GM23338 (cell line): ENCODE results near the gene C19orf18. TPM values are rescaled to one million over a fixed set of nuclear protein-coding genes. Genes with fewer than 3 reads are reported as not detected.
A peak's percentile ranks its signal among the peaks of the same experiment; 100 is the strongest.

Experiments
- ATAC-seq: fragments of 200-7000 bp; cut with Tn5 transposase; 3 replicates; pipeline ENCODE4 v1.9.1; 2020
- DNase-seq: peaks from one replicate; pipeline ENCODE4 v3.0.0-alpha.2; 2015; ENCODE audit warnings: low spot score
- H2AFZ ChIP-seq: fragments of 200-600 bp; sonication (generic); 2 replicates; pipeline ENCODE4 v1.8.0; 2016; ENCODE audit warnings: antibody characterized with exemption, mild to moderate bottlenecking, moderate library complexity
- H3F3A ChIP-seq: fragments of 200-600 bp; sonication (generic); replicated peaks from 2 replicates; pipeline ENCODE4 v1.8.0; 2017; ENCODE audit warnings: antibody characterized with exemption, mixed run types, low read depth
- H3K27ac ChIP-seq: fragments of 200-600 bp; sonication (generic); 2 replicates; pipeline ENCODE4 v1.6.1; 2016; ENCODE audit warnings: low read depth
- H3K27me3 ChIP-seq: fragments of 200-600 bp; sonication (generic); 2 replicates; pipeline ENCODE4 v1.8.0; 2016; ENCODE audit warnings: mild to moderate bottlenecking, mixed run types, moderate library complexity; ENCODE audit not compliant: insufficient read depth
- H3K36me3 ChIP-seq: fragments of 200-600 bp; sonication (generic); 2 replicates; pipeline ENCODE4 v1.8.0; 2016; ENCODE audit warnings: mild to moderate bottlenecking; ENCODE audit not compliant: insufficient read depth
- H3K4me1 ChIP-seq: fragments of 200-600 bp; sonication (generic); 2 replicates; pipeline ENCODE4 v1.8.0; 2016; ENCODE audit warnings: mild to moderate bottlenecking, moderate library complexity; ENCODE audit not compliant: insufficient read depth
- H3K4me2 ChIP-seq: fragments of 200-600 bp; sonication (generic); 2 replicates; pipeline ENCODE4 v1.7.1; 2017; ENCODE audit warnings: mixed run types
- H3K4me3 ChIP-seq: fragments of 200-600 bp; sonication (generic); 2 replicates; pipeline ENCODE4 v1.6.1; 2016; ENCODE audit warnings: mixed run types
- H3K79me2 ChIP-seq: fragments of 200-600 bp; sonication (generic); replicated peaks from 2 replicates; pipeline ENCODE4 v1.8.0; 2017; ENCODE audit warnings: mild to moderate bottlenecking; ENCODE audit not compliant: insufficient read depth
- H3K9me2 ChIP-seq: fragments of 200-600 bp; sonication (generic); 2 replicates; pipeline ENCODE4 v1.8.0; 2017; ENCODE audit not compliant: insufficient read depth
- H4K20me1 ChIP-seq: fragments of 200-600 bp; sonication (generic); replicated peaks from 2 replicates; pipeline ENCODE4 v1.8.0; 2017; ENCODE audit warnings: mild to moderate bottlenecking; ENCODE audit not compliant: insufficient read depth
- H3K27ac Mint-ChIP-seq: 2 replicates; pipeline ENCODE4 v1.8.0; 2020; ENCODE audit warnings: inconsistent platforms, mild to moderate bottlenecking, moderate library complexity, mixed read lengths
- H3K27me3 Mint-ChIP-seq: 3 replicates; pipeline ENCODE4 v1.8.0; 2022; ENCODE audit warnings: low read depth, mild to moderate bottlenecking, moderate library complexity, mixed read lengths, inconsistent platforms; ENCODE audit not compliant: insufficient read depth, poor library complexity
- H3K36me3 Mint-ChIP-seq: 3 replicates; pipeline ENCODE4 v1.8.0; 2021; ENCODE audit warnings: low read depth, mild to moderate bottlenecking, inconsistent platforms, moderate library complexity, mixed read lengths
- H3K4me1 Mint-ChIP-seq: 3 replicates; pipeline ENCODE4 v1.8.0; 2020; ENCODE audit warnings: mild to moderate bottlenecking, inconsistent platforms, mixed read lengths
- H3K4me3 Mint-ChIP-seq: 3 replicates; pipeline ENCODE4 v1.8.0; 2021; ENCODE audit warnings: moderate library complexity, mild to moderate bottlenecking, inconsistent platforms, mixed read lengths
- H3K9me3 Mint-ChIP-seq: 3 replicates; pipeline ENCODE4 v1.8.0; 2020; ENCODE audit warnings: moderate library complexity, mild to moderate bottlenecking, inconsistent platforms, mixed read lengths
- CREB1 ChIP-seq: fragments of 250-450 bp; sonication (Bioruptor Pico); IDR thresholded peaks from 2 replicates; pipeline ENCODE4 v1.5.0; 2020; ENCODE audit warnings: low read depth, mild to moderate bottlenecking, moderate library complexity
- CTCF ChIP-seq, 2 experiments: fragments of 200-600 bp in 1 of 2; sonication (generic) in 1 of 2; conservative IDR thresholded peaks; 2 replicates each; pipeline versions ENCODE4 v1.5.1 to v1.6.1; 2016 to 2017; ENCODE audit warnings: antibody characterized with exemption in 2 of 2, low read depth in 2 of 2, mild to moderate bottlenecking in 2 of 2, moderate library complexity in 1 of 2
- ETS1 ChIP-seq: IDR thresholded peaks from 2 replicates; pipeline ENCODE4 v1.6.1; 2016; ENCODE audit warnings: antibody characterized with exemption
- EZH2 ChIP-seq: fragments of 200-600 bp; sonication (generic); IDR thresholded peaks from one replicate; pipeline ENCODE4 v1.8.0; 2017; ENCODE audit warnings: antibody characterized with exemption, mild to moderate bottlenecking, low read depth; ENCODE audit not compliant: unreplicated experiment
- EZH2phosphoT487 ChIP-seq: fragments of 200-600 bp; sonication (generic); IDR thresholded peaks from one replicate; pipeline ENCODE4 v1.8.1; 2018; ENCODE audit warnings: antibody characterized with exemption; ENCODE audit not compliant: unreplicated experiment
- NANOG ChIP-seq: IDR thresholded peaks from 2 replicates; pipeline ENCODE4 v1.6.1; 2016; ENCODE audit warnings: antibody characterized with exemption, borderline replicate concordance
- POLR2AphosphoS5 ChIP-seq: IDR thresholded peaks from 2 replicates; pipeline ENCODE4 v1.6.1; 2016; ENCODE audit warnings: antibody characterized with exemption, low read depth
- ZNF114 ChIP-seq: fragments of 250-450 bp; sonication (Bioruptor Pico); IDR thresholded peaks from 2 replicates; pipeline ENCODE4 v1.5.0; 2020; ENCODE audit warnings: mild to moderate bottlenecking, moderate library complexity
- ZNF331 ChIP-seq: fragments of 250-450 bp; sonication (Bioruptor Pico); IDR thresholded peaks from 2 replicates; pipeline ENCODE4 v1.5.0; 2020; ENCODE audit warnings: low read depth, mild to moderate bottlenecking, moderate library complexity
- polyA plus RNA-seq: library from polyadenylated mRNA; unstranded; fragments of >200 nt; fragmentation: Nextera tagmentation; extraction: Ambion mirVana; gene quantifications from 2 replicates; pipeline ENCODE4 v1.2.1, GENCODE V29; 2016
- total RNA-seq: library from RNA; depleted of rRNA; stranded (reverse); fragments of >200 nt; shearing (Covaris generic); gene quantifications from 2 replicates; pipeline ENCODE4 v1.2.3, GENCODE V29; 2014

C19orf18 gene
- total and polyA plus RNA-seq, 2 experiments from 2014 or later: 1.0 TPM; not detected in 1

GRCh38 chr19:58002384-58003173, 28.2 kb upstream of the C19orf18 start, which contains the start of gene ZNF606:
ZNF606 (minus strand) TSS chr19:58002820; CDS start chr19:58001319, 1,501 bp downstream.
- H3K36me3 ChIP-seq: peaks cover 27% of the 10 kb centered on the region
- peaks cover 8% of the 10 kb centered on the region for H3K27me3 Mint-ChIP-seq
- H3K4me1 Mint-ChIP-seq: peaks cover 21% of the 10 kb centered on the region
- peaks cover 61% of the 10 kb centered on the region for H3K9me3 Mint-ChIP-seq
- H3K4me3 Mint-ChIP-seq: peak within 1 kb of the TSS; percentile 80
- H4K20me1 ChIP-seq: peaks cover 9% of the 10 kb centered on the region
- peaks cover 20% of the 10 kb centered on the region for H3F3A ChIP-seq
- H3K27me3 ChIP-seq: no peaks in the 10 kb centered on the region
- no peaks in the 10 kb centered on the region for H3K9me2 ChIP-seq
- peaks cover 18% of the 10 kb centered on the region for H3K4me1 ChIP-seq
- peaks cover 92% of the 10 kb centered on the region for H3K36me3 Mint-ChIP-seq
- H2AFZ ChIP-seq: peak within 1 kb of the TSS; percentile 97
- H3K27ac ChIP-seq: peak within 1 kb of the TSS; percentile 89
- ATAC-seq (peak; percentile 95), DNase-seq (peak; percentile 94)
- H3K4me3 ChIP-seq: peak within 1 kb of the TSS; percentile 92
- peak within 1 kb of the TSS; percentile 80 for H3K4me2 ChIP-seq
- TF ChIP-seq CREB1: peak; percentile 81
- TF ChIP-seq EZH2: no peak
- TF ChIP-seq POLR2AphosphoS5: peak; percentile 93
- TF ChIP-seq ETS1: peak; percentile 94
- H3K79me2 ChIP-seq: peaks cover 56% of the 10 kb centered on the region
- H3K27ac Mint-ChIP-seq: peak within 1 kb of the TSS; percentile 96

GRCh38 chr19:58001895-58002369, 27.6 kb upstream of the C19orf18 start:
- peak overlapping the region; percentile 96 for H3K27ac Mint-ChIP-seq
- peaks cover 55% of the 10 kb centered on the region for H3K9me3 Mint-ChIP-seq
- Histone ChIP-seq H3K4me1 (peaks cover 18% of the 10 kb centered on the region), H2AFZ (peak overlapping the region; percentile 84), H3K27ac (peak overlapping the region; percentile 89), H4K20me1 (peaks cover 9% of the 10 kb centered on the region), H3F3A (peaks cover 14% of the 10 kb centered on the region; the same call in 1 of the 2 replicates), H3K27me3 (no peaks in the 10 kb centered on the region), H3K4me2 (peak overlapping the region; percentile 80), H3K9me2 (no peaks in the 10 kb centered on the region), H3K36me3 (peaks cover 27% of the 10 kb centered on the region), H3K79me2 (peaks cover 56% of the 10 kb centered on the region), H3K4me3 (peak overlapping the region; percentile 92)
- peaks cover 7% of the 10 kb centered on the region for H3K27me3 Mint-ChIP-seq
- peak overlapping the region; percentile 80 for H3K4me3 Mint-ChIP-seq
- TF ChIP-seq CREB1: 0 out of 2 replicates have a peak, but pooled peaks have one; percentile 4
- TF ChIP-seq EZH2phosphoT487: no peak
- ATAC-seq (peak; percentile 15), DNase-seq (no peak)
- H3K36me3 Mint-ChIP-seq: peaks cover 92% of the 10 kb centered on the region
- peaks cover 21% of the 10 kb centered on the region for H3K4me1 Mint-ChIP-seq

GRCh38 chr19:58000677-58001076, 26.3 kb upstream of the C19orf18 start:
- Mint-ChIP-seq H3K9me3 (peaks cover 51% of the 10 kb centered on the region), H3K4me1 (peaks cover 21% of the 10 kb centered on the region), H3K27me3 (peaks cover 7% of the 10 kb centered on the region), H3K36me3 (peaks cover 92% of the 10 kb centered on the region), H3K27ac (no peak overlapping the region), H3K4me3 (peak overlapping the region; percentile 80)
- H3K4me3 ChIP-seq: peak overlapping the region; percentile 92
- peaks cover 18% of the 10 kb centered on the region for H3K4me1 ChIP-seq
- no peaks in the 10 kb centered on the region for H3K27me3 ChIP-seq
- H3K4me2 ChIP-seq: peak overlapping the region; percentile 80
- H3K36me3 ChIP-seq: peaks cover 27% of the 10 kb centered on the region
- peaks cover 9% of the 10 kb centered on the region for H4K20me1 ChIP-seq
- H3F3A ChIP-seq: peaks cover 8% of the 10 kb centered on the region; the same call in 1 of the 2 replicates
- no peak for DNase-seq
- peaks cover 51% of the 10 kb centered on the region for H3K79me2 ChIP-seq
- no peak for ATAC-seq
- H3K9me2 ChIP-seq: no peaks in the 10 kb centered on the region
- H2AFZ ChIP-seq: no peak overlapping the region
- no peak overlapping the region for H3K27ac ChIP-seq
- TF ChIP-seq CREB1 (no peak), ZNF331 (no peak), EZH2phosphoT487 (no peak), NANOG (no peak), POLR2AphosphoS5 (no peak), ETS1 (no peak), ZNF114 (CRISPR knock-in tag) (no peak), CTCF (conservative IDR thresholded peaks at IDR 0.05; ENCODE audit: low read depth in 2 of 2) (no peak), EZH2 (no peak)
